ENCODE measurements around the gene KDM6A. TPM values are rescaled to one million over a fixed set of nuclear protein-coding genes. Genes with fewer than 3 reads are reported as not detected.

The KDM6A gene
- 25.9 and 32.8 TPM in 2 replicates for total RNA-seq

GRCh38 chrX:44872821-44873414 lies at the start of gene KDM6A:
TSS of gene KDM6A (plus strand) at chrX:44873188. CDS start at chrX:44873552, 364 bp downstream.

GRCh38 chrX:44843753-44844152 lies 29.2 kb upstream of the KDM6A start, which contains the start of gene DUSP21:
TSS of gene DUSP21 (plus strand) at chrX:44844021. CDS start at chrX:44844133, 112 bp downstream.

Other genes starting within 250 kb of the KDM6A start
- gene DUSP21, start 29.2 kb upstream of the KDM6A start, total RNA-seq: not detected in 2 replicates

Measured in hair follicle dermal papilla cell (primary cell).